CD14-positive monocyte (primary cell): ENCODE data around the gene EPHA2. TPM values are rescaled to one million over a fixed set of nuclear protein-coding genes. Genes with fewer than 3 reads are reported as not detected.

Experiments
- DNase-seq, 3 donors: peaks; one replicate each; pipeline ENCODE4 v3.0.0-alpha.2; 2011 to 2022
- H2AFZ ChIP-seq: 2 replicates; pipeline ENCODE4 v1.6.0; 2012; ENCODE audit warnings: mild to moderate bottlenecking, low read depth, low read length, inconsistent platforms; ENCODE audit not compliant: insufficient read depth, poor library complexity, severe bottlenecking
- H3K27ac ChIP-seq, 2 donors: 1 replicate in 1 of 2; 2 replicates in 1 of 2; pipeline ENCODE4 v1.5.1; 2012 to 2013; ENCODE audit warnings: low read length in 2 of 2, control low read depth in 1 of 2, inconsistent platforms in 1 of 2, low read depth in 1 of 2, mild to moderate bottlenecking in 1 of 2
- H3K27me3 ChIP-seq, 2 donors: one replicate each; pipeline versions ENCODE4 v1.6.0 to v1.6.1; 2011 to 2013; ENCODE audit warnings: low read length in 2 of 2; ENCODE audit not compliant: control insufficient read depth in 2 of 2, insufficient read depth in 2 of 2
- H3K36me3 ChIP-seq, 2 donors: replicated peaks in 1 of 2; 1 replicate in 1 of 2; 2 replicates in 1 of 2; pipeline versions ENCODE4 v1.5.1 to v1.6.1; 2012 to 2013; ENCODE audit warnings: low read length in 2 of 2, control low read depth in 1 of 2, inconsistent platforms in 1 of 2, mild to moderate bottlenecking in 1 of 2; ENCODE audit not compliant: insufficient read depth in 2 of 2, control insufficient read depth in 1 of 2
- H3K4me1 ChIP-seq, 2 donors: 1 replicate in 1 of 2; 2 replicates in 1 of 2; pipeline versions ENCODE4 v1.5.1 to v1.6.1; 2012 to 2013; ENCODE audit warnings: low read length in 2 of 2, control low read depth in 1 of 2, inconsistent platforms in 1 of 2, mild to moderate bottlenecking in 1 of 2, moderate library complexity in 1 of 2; ENCODE audit not compliant: insufficient read depth in 2 of 2, control insufficient read depth in 1 of 2
- H3K4me2 ChIP-seq: replicated peaks from 2 replicates; pipeline ENCODE3; 2012; ENCODE audit warnings: low read length, moderate library complexity, mild to moderate bottlenecking; ENCODE audit not compliant: poor library complexity, severe bottlenecking; ENCODE audit errors: extremely low read depth
- H3K4me3 ChIP-seq, 3 experiments: fragments of 200-600 bp in 1 of 3; sonication (generic) in 1 of 3; replicated peaks in 1 of 3; 1 replicate in 2 of 3; 2 replicates in 1 of 3; pipeline ENCODE4 v1.5.1; 2011 to 2013; ENCODE audit warnings: low read length in 3 of 3, mild to moderate bottlenecking in 3 of 3, control low read depth in 2 of 3, low read depth in 2 of 3, inconsistent platforms in 1 of 3, moderate library complexity in 1 of 3
- H3K79me2 ChIP-seq: 2 replicates; pipeline ENCODE4 v1.6.0; 2012; ENCODE audit warnings: mild to moderate bottlenecking, control low read depth, inconsistent platforms, low read length, moderate library complexity; ENCODE audit not compliant: insufficient read depth
- H3K9ac ChIP-seq: 2 replicates; pipeline ENCODE4 v1.6.0; 2017; ENCODE audit warnings: low read length, mild to moderate bottlenecking; ENCODE audit not compliant: insufficient read depth, poor library complexity, severe bottlenecking
- H3K9me3 ChIP-seq, 2 donors: replicated peaks in 1 of 2; 1 replicate in 1 of 2; 2 replicates in 1 of 2; pipeline versions ENCODE4 v1.5.1 to v1.6.1; 2012 to 2013; ENCODE audit warnings: low read length in 2 of 2, control low read depth in 1 of 2; ENCODE audit not compliant: control insufficient read depth in 1 of 2, insufficient read depth in 1 of 2
- H4K20me1 ChIP-seq: 2 replicates; pipeline ENCODE4 v1.6.0; 2012; ENCODE audit warnings: mild to moderate bottlenecking, low read length, control low read depth, moderate library complexity; ENCODE audit not compliant: insufficient read depth
- H3K27ac Mint-ChIP-seq, 7 donors: one replicate each; pipeline ENCODE4 v1.8.0; 2020; ENCODE audit warnings: mild to moderate bottlenecking in 7 of 7, mixed read lengths in 7 of 7, moderate library complexity in 6 of 7, inconsistent platforms in 2 of 7
- H3K27me3 Mint-ChIP-seq, 3 donors: one replicate each; pipeline ENCODE4 v1.8.0; 2021 to 2022; ENCODE audit warnings: low read depth in 3 of 3, mild to moderate bottlenecking in 3 of 3, mixed read lengths in 3 of 3, moderate library complexity in 3 of 3, inconsistent platforms in 1 of 3
- H3K36me3 Mint-ChIP-seq, 2 donors: one replicate each; pipeline ENCODE4 v1.8.0; 2020; ENCODE audit warnings: mixed read lengths in 2 of 2, inconsistent platforms in 1 of 2, mild to moderate bottlenecking in 1 of 2
- H3K4me1 Mint-ChIP-seq: one replicate; pipeline ENCODE4 v1.8.0; 2020; ENCODE audit warnings: mild to moderate bottlenecking, mixed read lengths
- H3K4me3 Mint-ChIP-seq, 2 donors: one replicate each; pipeline ENCODE4 v1.8.0; 2020; ENCODE audit warnings: mild to moderate bottlenecking in 2 of 2, mixed read lengths in 2 of 2, moderate library complexity in 1 of 2
- H3K9me3 Mint-ChIP-seq, 7 donors: one replicate each; pipeline ENCODE4 v1.8.0; 2020 to 2022; ENCODE audit warnings: mixed read lengths in 7 of 7, mild to moderate bottlenecking in 6 of 7, moderate library complexity in 6 of 7, inconsistent platforms in 2 of 7
- WGBS: methylation state at CpG from one replicate; pipeline ENCODE4 v1.1.5; 2013; ENCODE audit warnings: missing lambda C conversion rate; ENCODE audit not compliant: insufficient coverage; 5-methylcytosine and 5-hydroxymethylcytosine counted together
- intact Hi-C, 2 donors: fragments of 100-400 bp; cut with micrococcal nuclease; formaldehyde crosslinking; loops; one replicate each; pipeline versions ENCODE4 v1.15.0 to v1.15.1; 2023
- polyA plus RNA-seq, 3 donors: library from polyadenylated mRNA; depleted of rRNA in 1 of 3; unstranded in 2 of 3; stranded (reverse) in 1 of 3; fragments of 300-500 nt in 2 of 3; fragments of >200 nt in 1 of 3; fragmentation: Illumina TruSeq in 2 of 3; gene quantifications; 1 replicate in 2 of 3; 2 replicates in 1 of 3; pipeline ENCODE4 v1.2.3, GENCODE V29; 2012 to 2021
- TF ChIP-seq, protein P1 (sequence below): fragments of 200-600 bp; IDR thresholded peaks from one replicate; pipeline ENCODE4 v1.8.0; 2022; ENCODE audit warnings: antibody characterized with exemption, mild to moderate bottlenecking

EPHA2 gene
- polyA plus RNA-seq, 3 donors = 0.03 TPM; not detected in 2

DNA sequence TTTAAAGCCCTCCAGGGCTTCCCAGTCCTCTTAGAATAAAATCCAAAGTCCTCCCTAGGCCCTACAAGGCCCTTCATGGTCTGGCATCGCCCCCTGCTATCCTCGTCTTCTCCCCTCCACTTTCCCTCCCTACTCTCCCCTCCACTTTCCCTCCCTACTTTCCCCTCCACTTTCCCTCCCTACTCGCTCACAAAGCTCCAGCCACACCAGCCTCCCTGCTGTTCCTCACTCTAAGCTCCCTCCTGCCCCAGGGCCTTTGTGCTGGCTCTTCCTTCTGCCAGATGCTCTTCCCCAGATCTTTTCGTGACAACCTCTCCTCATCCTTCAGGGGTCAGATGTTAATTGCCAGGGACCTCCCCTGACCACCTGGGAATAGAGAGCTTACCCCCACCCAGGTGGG is 43.8 kb upstream of the EPHA2 start:
- H3K4me1 Mint-ChIP-seq = peaks cover 1% of the 10 kb centered on the region
- Histone ChIP-seq H3K4me1 (no peaks in the 10 kb centered on the region), H4K20me1 (no peaks in the 10 kb centered on the region), H3K27ac (no peak overlapping the region), H3K4me3 (no peak overlapping the region), H3K36me3 (no peaks in the 10 kb centered on the region), H2AFZ (no peak overlapping the region), H3K9me3 (no peaks in the 10 kb centered on the region), H3K27me3 (no peaks in the 10 kb centered on the region), H3K9ac (no peak overlapping the region), H3K79me2 (no peaks in the 10 kb centered on the region), H3K4me2 (no peak overlapping the region)
- TF ChIP-seq, protein P1, sequence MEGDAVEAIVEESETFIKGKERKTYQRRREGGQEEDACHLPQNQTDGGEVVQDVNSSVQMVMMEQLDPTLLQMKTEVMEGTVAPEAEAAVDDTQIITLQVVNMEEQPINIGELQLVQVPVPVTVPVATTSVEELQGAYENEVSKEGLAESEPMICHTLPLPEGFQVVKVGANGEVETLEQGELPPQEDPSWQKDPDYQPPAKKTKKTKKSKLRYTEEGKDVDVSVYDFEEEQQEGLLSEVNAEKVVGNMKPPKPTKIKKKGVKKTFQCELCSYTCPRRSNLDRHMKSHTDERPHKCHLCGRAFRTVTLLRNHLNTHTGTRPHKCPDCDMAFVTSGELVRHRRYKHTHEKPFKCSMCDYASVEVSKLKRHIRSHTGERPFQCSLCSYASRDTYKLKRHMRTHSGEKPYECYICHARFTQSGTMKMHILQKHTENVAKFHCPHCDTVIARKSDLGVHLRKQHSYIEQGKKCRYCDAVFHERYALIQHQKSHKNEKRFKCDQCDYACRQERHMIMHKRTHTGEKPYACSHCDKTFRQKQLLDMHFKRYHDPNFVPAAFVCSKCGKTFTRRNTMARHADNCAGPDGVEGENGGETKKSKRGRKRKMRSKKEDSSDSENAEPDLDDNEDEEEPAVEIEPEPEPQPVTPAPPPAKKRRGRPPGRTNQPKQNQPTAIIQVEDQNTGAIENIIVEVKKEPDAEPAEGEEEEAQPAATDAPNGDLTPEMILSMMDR = no peak
- WGBS = 91% methylated on average over 4 of the region's 4 CpGs
- intact Hi-C loops = no loop called here
- no peak overlapping the region for H3K4me3 Mint-ChIP-seq
- H3K27ac Mint-ChIP-seq = peak overlapping the region in 2 of 7 donors; percentile 10 to 70
- DNase-seq = no peak
- H3K27me3 Mint-ChIP-seq = peaks cover 0 to 6% (median 0%) of the 10 kb centered on the region in 3 donors
- H3K36me3 Mint-ChIP-seq = peaks cover 7 to 22% of the 10 kb centered on the region in 2 donors
- H3K9me3 Mint-ChIP-seq = no peaks in the 10 kb centered on the region

DNA sequence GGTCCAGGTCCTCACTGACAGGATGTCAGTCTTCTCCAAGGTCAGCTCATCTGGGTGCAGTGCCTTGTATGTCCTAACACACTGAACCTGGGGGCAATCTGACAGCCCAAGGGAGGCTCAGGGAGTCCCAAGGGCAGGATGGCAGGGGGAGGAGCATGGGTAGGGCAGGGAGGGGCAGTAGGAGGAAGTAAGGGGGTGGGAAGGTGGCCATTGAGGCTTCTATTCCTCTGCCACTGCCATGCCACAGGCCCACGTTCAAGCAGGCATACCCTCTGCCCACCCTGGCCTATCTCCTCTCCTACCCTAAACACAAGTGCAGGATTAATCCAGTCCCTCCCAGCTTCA is 43.3 kb upstream of the EPHA2 start:
- Mint-ChIP-seq H3K27ac (peak overlapping the region in 2 of 7 donors; percentile 27 to 65), H3K36me3 (peaks cover 7 to 19% of the 10 kb centered on the region in 2 donors), H3K4me3 (no peak overlapping the region), H3K27me3 (peaks cover 0 to 4% (median 1%) of the 10 kb centered on the region in 3 donors), H3K9me3 (peaks cover 0 to 2% (median 0%) of the 10 kb centered on the region in 7 donors), H3K4me1 (no peaks in the 10 kb centered on the region)
- no peak overlapping the region for H3K4me2 ChIP-seq
- no peaks in the 10 kb centered on the region for H3K79me2 ChIP-seq
- no peak for DNase-seq
- no peak overlapping the region for H2AFZ ChIP-seq
- no peak overlapping the region for H3K27ac ChIP-seq
- intact Hi-C loops = no loop called here
- no peaks in the 10 kb centered on the region for H4K20me1 ChIP-seq
- H3K4me3 ChIP-seq = no peak overlapping the region
- no peaks in the 10 kb centered on the region for H3K9me3 ChIP-seq
- H3K36me3 ChIP-seq = no peaks in the 10 kb centered on the region
- H3K4me1 ChIP-seq = no peaks in the 10 kb centered on the region
- 33% methylated on average over 1 of the region's 1 CpG for WGBS
- H3K27me3 ChIP-seq = no peaks in the 10 kb centered on the region
- H3K9ac ChIP-seq = no peak overlapping the region
- TF ChIP-seq, protein P1 = no peak
